Right atrium auricular region (tissue), 2 donors: ENCODE results near the gene METRN. TPM values are rescaled to one million over a fixed set of nuclear protein-coding genes. Genes with fewer than 3 reads are reported as not detected.
"Not testable (repeated sequence)": the region's sequence is repeated elsewhere in the genome, so short reads cannot be mapped to it uniquely, and the experiment has no call there.

Experiments used
- DNase-seq: peaks from one replicate; pipeline ENCODE4 v3.0.0-alpha.2; 2019; ENCODE audit warnings: low spot score
- H3K27ac ChIP-seq, 2 donors: fragments of 200-600 bp; sonication (generic); 1 replicate in 1 of 2; 2 replicates in 1 of 2; pipeline ENCODE4 v1.5.1; 2016 to 2019
- H3K27me3 ChIP-seq, 2 donors: fragments of 200-600 bp; sonication (generic); one replicate each; pipeline versions ENCODE4 v1.5.1 to v1.6.0; 2017 to 2019
- H3K36me3 ChIP-seq: fragments of 200-600 bp; sonication (generic); one replicate; pipeline ENCODE4 v1.5.1; 2016
- H3K4me1 ChIP-seq, 2 donors: fragments of 200-600 bp; sonication (generic); one replicate each; pipeline versions ENCODE4 v1.5.1 to v1.6.0; 2017 to 2019
- H3K4me3 ChIP-seq, 2 donors: fragments of 200-600 bp; sonication (generic); 1 replicate in 1 of 2; 2 replicates in 1 of 2; pipeline ENCODE4 v1.5.1; 2017 to 2019; ENCODE audit warnings: mild to moderate bottlenecking in 1 of 2, moderate library complexity in 1 of 2
- H3K9me3 ChIP-seq, 2 donors: fragments of 200-600 bp; sonication (generic); one replicate each; pipeline ENCODE4 v1.5.1; 2019
- CTCF ChIP-seq, 2 donors: fragments of 200-600 bp; sonication (generic); IDR thresholded peaks; one replicate each; pipeline ENCODE4 v1.5.1; 2019; ENCODE audit warnings: antibody characterized with exemption in 2 of 2
- total RNA-seq, 2 donors: library from RNA; depleted of rRNA; stranded (reverse); fragments of >200 nt; gene quantifications; one replicate each; pipeline ENCODE4 v1.1.0, GENCODE V29; 2016

Gene METRN
- total RNA-seq, 2 donors from 2014 or later = 58.9 to 61.3 TPM

DNA sequence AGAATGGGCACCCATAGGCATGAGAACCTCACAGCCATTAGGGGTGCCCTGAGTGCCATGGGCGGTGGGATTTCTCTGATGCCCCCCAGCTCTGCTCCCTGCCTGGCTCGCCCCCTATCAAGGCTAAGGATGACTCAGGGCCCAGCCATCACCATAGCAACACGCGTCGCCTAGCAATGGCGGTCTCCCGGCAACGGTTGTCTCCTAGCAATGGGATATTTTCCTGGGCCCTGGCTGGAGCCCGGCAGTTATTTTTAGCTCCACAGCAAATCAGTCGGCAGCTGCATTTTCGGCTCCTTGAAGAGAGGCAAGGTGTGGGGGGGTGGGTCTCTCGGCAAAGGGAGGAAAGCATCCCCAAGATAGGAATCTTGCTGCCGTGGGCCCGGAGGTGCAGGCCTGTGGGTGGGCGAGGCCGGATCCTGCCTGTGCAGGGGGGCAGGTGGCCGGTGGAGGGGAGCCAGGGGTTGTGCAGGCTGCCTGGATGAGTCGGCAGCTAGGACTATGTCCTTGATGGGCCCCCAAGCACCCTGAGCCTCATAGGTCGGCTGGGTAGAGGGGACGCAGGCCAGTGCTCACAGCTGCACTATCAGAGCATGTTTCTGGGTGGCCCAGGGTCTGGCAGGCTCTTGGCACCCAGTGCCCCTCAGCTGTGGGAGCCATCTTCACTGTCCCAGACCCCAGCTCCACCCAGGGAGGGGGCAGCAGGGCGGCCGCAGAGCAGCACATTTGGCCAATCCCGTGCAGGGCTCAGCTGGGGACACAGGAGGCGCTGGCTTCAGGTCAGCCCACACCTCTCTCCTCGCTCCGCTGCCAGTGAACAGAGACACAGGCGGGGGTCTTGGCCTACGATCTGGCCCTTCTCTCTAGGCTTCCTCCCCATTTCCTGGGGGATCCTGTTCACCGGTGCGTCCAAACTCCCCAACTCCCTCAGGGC is 5.1 kb upstream of the METRN start:
- TF ChIP-seq CTCF (IDR thresholded peaks at IDR 0.05) = no peak
- Histone ChIP-seq H3K4me3 (no peak overlapping the region), H3K36me3 (no peaks in the 10 kb centered on the region), H3K4me1 (peaks cover 0 to 45% of the 10 kb centered on the region in 2 donors), H3K9me3 (no peaks in the 10 kb centered on the region), H3K27ac (no peak overlapping the region), H3K27me3 (peaks cover 12 to 38% of the 10 kb centered on the region in 2 donors)
- no peak for DNase-seq

GRCh38 chr16:710500-711075 is 4.3 kb upstream of the METRN start:
- no peak for TF ChIP-seq CTCF (IDR thresholded peaks at IDR 0.05)
- H3K9me3 ChIP-seq = no peaks in the 10 kb centered on the region
- H3K27me3 ChIP-seq = peaks cover 12 to 33% of the 10 kb centered on the region in 2 donors
- DNase-seq = no peak
- H3K36me3 ChIP-seq = no peaks in the 10 kb centered on the region
- no peak overlapping the region for H3K4me3 ChIP-seq
- H3K4me1 ChIP-seq = peaks cover 0 to 38% of the 10 kb centered on the region in 2 donors
- no peak overlapping the region for H3K27ac ChIP-seq

DNA sequence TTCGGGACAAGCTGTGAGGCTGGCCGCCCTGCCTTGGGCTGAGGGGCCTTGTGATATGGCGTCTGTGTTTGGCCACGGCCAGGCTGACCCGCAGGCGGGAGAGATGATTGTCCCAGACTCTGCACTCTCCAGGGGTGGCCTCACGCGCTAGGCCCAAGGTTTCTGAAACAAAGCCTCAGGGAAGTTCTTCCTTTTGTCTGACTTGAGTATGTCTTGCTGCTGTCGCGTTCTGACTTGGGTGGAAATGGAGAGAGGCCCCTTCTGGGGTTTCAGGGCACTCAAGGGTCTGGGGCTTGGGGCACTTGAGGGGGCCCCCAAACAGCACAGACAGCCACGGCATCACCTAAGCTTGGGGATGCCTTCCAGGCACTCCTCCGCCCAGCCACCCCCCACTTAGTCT is 3.8 kb upstream of the METRN start:
- Histone ChIP-seq H3K9me3 (no peaks in the 10 kb centered on the region), H3K27ac (no peak overlapping the region), H3K27me3 (peaks cover 11 to 33% of the 10 kb centered on the region in 2 donors), H3K4me1 (peaks cover 0 to 41% of the 10 kb centered on the region in 2 donors), H3K4me3 (no peak overlapping the region), H3K36me3 (no peaks in the 10 kb centered on the region)
- DNase-seq = no peak
- no peak for TF ChIP-seq CTCF (IDR thresholded peaks at IDR 0.05)

GRCh38 chr16:711548-712320 is 3.2 kb upstream of the METRN start:
- TF ChIP-seq CTCF (IDR thresholded peaks at IDR 0.05) = peak; percentile 72 to 98
- no peaks in the 10 kb centered on the region for H3K36me3 ChIP-seq
- DNase-seq = peak; percentile 74
- H3K4me1 ChIP-seq = peaks cover 0 to 41% of the 10 kb centered on the region in 2 donors
- no peak overlapping the region for H3K4me3 ChIP-seq
- H3K27ac ChIP-seq = no peak overlapping the region
- H3K9me3 ChIP-seq = no peaks in the 10 kb centered on the region
- H3K27me3 ChIP-seq = peaks cover 5 to 29% of the 10 kb centered on the region in 2 donors

DNA sequence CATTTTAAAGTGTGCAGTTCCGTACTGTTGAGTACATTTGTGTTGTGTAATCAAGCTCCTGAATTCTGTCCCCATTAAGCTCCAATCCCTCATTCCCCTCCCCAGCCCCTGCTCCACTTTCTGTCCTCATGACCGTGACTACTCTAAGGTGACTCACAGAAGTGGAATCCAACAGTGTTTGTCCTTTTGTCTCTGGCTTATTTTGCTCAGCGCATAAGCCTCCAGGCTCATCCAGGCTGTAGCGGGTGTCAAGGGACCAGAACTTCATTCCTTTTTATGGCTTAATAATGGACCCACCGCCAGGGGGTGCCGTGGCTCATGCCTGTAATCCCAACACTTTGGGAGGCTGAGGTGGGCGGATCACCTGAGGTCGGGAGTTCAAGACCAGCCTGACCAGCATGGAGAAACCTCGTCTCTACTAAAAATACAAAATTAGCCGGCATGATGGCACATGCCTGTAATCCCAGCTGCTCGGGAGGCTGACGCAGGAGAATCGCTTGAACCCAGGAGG is 2.1 kb upstream of the METRN start:
- H3K4me1 ChIP-seq = peaks cover 0 to 46% of the 10 kb centered on the region in 2 donors
- not testable (repeated sequence) for H3K4me3 ChIP-seq, H3K9me3 ChIP-seq, DNase-seq, H3K27ac ChIP-seq, H3K36me3 ChIP-seq
- H3K27me3 ChIP-seq = peaks cover 3 to 24% of the 10 kb centered on the region in 2 donors
- peak in 1 of 2 donors; percentile 40 for TF ChIP-seq CTCF (IDR thresholded peaks at IDR 0.05)
